HEK293 (cell line): ENCODE measurements around the gene AKR7A3.

Experiments used
- CTCF ChIA-PET: fragments of 350-600 bp; formaldehyde crosslinking; extraction: SDS; loops from one replicate; lab custom pipeline; 2021; ENCODE audit warnings: antibody characterized with exemption; lab: Yijun Ruan, JAX
- POLR2A ChIA-PET: fragments of 300-600 bp; formaldehyde crosslinking; extraction: SDS; loops from one replicate; lab custom pipeline; 2020; ENCODE audit warnings: antibody characterized with exemption, inconsistent platforms; lab: Yijun Ruan, JAX
- H3K27ac ChIP-seq: fragments of 200-500 bp; sonication (Bioruptor generic); 2 replicates; pipeline ENCODE4 v1.5.1; 2014; ENCODE audit warnings: low read depth, low read length, control low read depth, inconsistent platforms; ENCODE audit errors: extremely low read depth
- H3K36me3 ChIP-seq, 2 experiments: fragments of 200-500 bp in 1 of 2; sonication (Bioruptor generic) in 1 of 2; 1 replicate in 1 of 2; 2 replicates in 1 of 2; pipeline ENCODE4 v1.5.1; 2014 to 2017; ENCODE audit warnings: inconsistent platforms in 2 of 2, low read length in 2 of 2; ENCODE audit not compliant: control insufficient read depth in 2 of 2, insufficient read depth in 1 of 2
- H3K4me1 ChIP-seq: fragments of 200-500 bp; sonication (Bioruptor generic); 2 replicates; pipeline ENCODE4 v1.5.1; 2014; ENCODE audit warnings: mild to moderate bottlenecking, low read length, inconsistent platforms; ENCODE audit not compliant: control insufficient read depth, insufficient read depth
- H3K4me3 ChIP-seq: 2 replicates; pipeline ENCODE4 v1.5.1; 2011; ENCODE audit warnings: low read depth, mild to moderate bottlenecking, control low read depth, low read length, moderate library complexity
- H3K9me3 ChIP-seq: fragments of 200-500 bp; sonication (Bioruptor generic); 2 replicates; pipeline ENCODE4 v1.5.1; 2014; ENCODE audit warnings: low read depth, low read length, inconsistent platforms; ENCODE audit not compliant: control insufficient read depth, insufficient read depth
- BCL11A ChIP-seq: fragments of 450-650 bp; formaldehyde crosslinking; IDR thresholded peaks from 2 replicates; pipeline ENCODE4 v1.5.1; 2016; ENCODE audit warnings: low read depth, missing biosample characterization, missing genetic modification characterization
- KLF10 ChIP-seq: fragments of 450-650 bp; IDR thresholded peaks from 2 replicates; pipeline ENCODE4 v1.5.1; 2018; ENCODE audit warnings: missing biosample characterization, mild to moderate bottlenecking, missing genetic modification characterization
- REPIN1 ChIP-seq: fragments of 450-650 bp; formaldehyde crosslinking; IDR thresholded peaks from 2 replicates; pipeline ENCODE4 v1.5.1; 2017; ENCODE audit warnings: missing biosample characterization, missing genetic modification characterization, low read depth
- SCRT2 ChIP-seq: fragments of 450-650 bp; formaldehyde crosslinking; IDR thresholded peaks from 2 replicates; pipeline ENCODE4 v1.5.1; 2016; ENCODE audit warnings: missing biosample characterization, missing genetic modification characterization
- YY1 ChIP-seq: fragments of 450-650 bp; formaldehyde crosslinking; IDR thresholded peaks from 2 replicates; pipeline ENCODE4 v1.5.1; 2018; ENCODE audit warnings: missing biosample characterization, missing genetic modification characterization
- ZBTB48 ChIP-seq: fragments of 450-650 bp; formaldehyde crosslinking; IDR thresholded peaks from 2 replicates; pipeline ENCODE4 v1.5.1; 2016; ENCODE audit warnings: missing biosample characterization, missing genetic modification characterization
- ZFP41 ChIP-seq: fragments of 450-650 bp; formaldehyde crosslinking; IDR thresholded peaks from 2 replicates; pipeline ENCODE4 v1.5.1; 2016; ENCODE audit warnings: missing biosample characterization, missing genetic modification characterization, borderline replicate concordance
- ZNF155 ChIP-seq: fragments of 450-650 bp; formaldehyde crosslinking; IDR thresholded peaks from 2 replicates; pipeline ENCODE4 v1.5.1; 2016; ENCODE audit warnings: missing biosample characterization, missing genetic modification characterization
- ZNF223 ChIP-seq: fragments of 450-650 bp; formaldehyde crosslinking; IDR thresholded peaks from 2 replicates; pipeline ENCODE4 v1.5.1; 2016; ENCODE audit warnings: missing biosample characterization, missing genetic modification characterization
- ZNF239 ChIP-seq: fragments of 450-650 bp; formaldehyde crosslinking; IDR thresholded peaks from 2 replicates; pipeline ENCODE4 v1.5.1; 2016; ENCODE audit warnings: missing biosample characterization, missing genetic modification characterization
- ZNF266 ChIP-seq: fragments of 450-650 bp; formaldehyde crosslinking; IDR thresholded peaks from 2 replicates; pipeline ENCODE4 v1.5.1; 2016; ENCODE audit warnings: missing biosample characterization, missing genetic modification characterization, low read depth
- ZNF350 ChIP-seq: fragments of 450-650 bp; formaldehyde crosslinking; IDR thresholded peaks from 2 replicates; pipeline ENCODE4 v1.5.0; 2017; ENCODE audit warnings: missing biosample characterization, mild to moderate bottlenecking, missing genetic modification characterization
- ZNF48 ChIP-seq: fragments of 450-650 bp; formaldehyde crosslinking; IDR thresholded peaks from 2 replicates; pipeline ENCODE4 v1.5.1; 2016; ENCODE audit warnings: missing biosample characterization, missing genetic modification characterization
- ZNF513 ChIP-seq: fragments of 450-650 bp; IDR thresholded peaks from 2 replicates; pipeline ENCODE4 v1.5.1; 2018; ENCODE audit warnings: missing biosample characterization, missing genetic modification characterization
- ZNF521 ChIP-seq: fragments of 450-650 bp; formaldehyde crosslinking; IDR thresholded peaks from 2 replicates; pipeline ENCODE4 v1.5.1; 2017; ENCODE audit warnings: missing biosample characterization, mild to moderate bottlenecking, missing genetic modification characterization
- ZNF529 ChIP-seq: fragments of 450-650 bp; formaldehyde crosslinking; IDR thresholded peaks from 2 replicates; pipeline ENCODE4 v1.5.1; 2017; ENCODE audit warnings: missing genetic modification characterization, missing biosample characterization; ENCODE audit not compliant: insufficient replicate concordance
- ZNF610 ChIP-seq: fragments of 450-650 bp; formaldehyde crosslinking; IDR thresholded peaks from 2 replicates; pipeline ENCODE4 v1.5.1; 2016; ENCODE audit warnings: missing biosample characterization, missing genetic modification characterization, borderline replicate concordance
- ZNF621 ChIP-seq: fragments of 450-650 bp; formaldehyde crosslinking; IDR thresholded peaks from 2 replicates; pipeline ENCODE4 v1.5.1; 2017; ENCODE audit warnings: missing biosample characterization, missing genetic modification characterization
- ZNF639 ChIP-seq: fragments of 450-650 bp; formaldehyde crosslinking; IDR thresholded peaks from 2 replicates; pipeline ENCODE4 v1.5.1; 2016; ENCODE audit warnings: missing biosample characterization, missing genetic modification characterization
- ZNF677 ChIP-seq: fragments of 450-650 bp; IDR thresholded peaks from 2 replicates; pipeline ENCODE4 v1.5.0; 2018; ENCODE audit warnings: missing biosample characterization, mild to moderate bottlenecking, missing genetic modification characterization, moderate library complexity
- ZNF747 ChIP-seq: fragments of 450-650 bp; formaldehyde crosslinking; IDR thresholded peaks from 2 replicates; pipeline ENCODE4 v1.5.1; 2016; ENCODE audit warnings: missing biosample characterization, missing genetic modification characterization
- ZNF792 ChIP-seq: fragments of 450-650 bp; formaldehyde crosslinking; IDR thresholded peaks from 2 replicates; pipeline ENCODE4 v1.5.1; 2016; ENCODE audit warnings: missing biosample characterization, missing genetic modification characterization
- ZNF843 ChIP-seq: fragments of 450-650 bp; formaldehyde crosslinking; IDR thresholded peaks from 2 replicates; pipeline ENCODE4 v1.5.1; 2016; ENCODE audit warnings: missing biosample characterization, missing genetic modification characterization
- ZSCAN4 ChIP-seq: fragments of 450-650 bp; formaldehyde crosslinking; IDR thresholded peaks from 2 replicates; pipeline ENCODE4 v1.5.1; 2017; ENCODE audit warnings: missing biosample characterization, missing genetic modification characterization
- TF ChIP-seq, protein P1 (sequence below): fragments of 450-650 bp; formaldehyde crosslinking; IDR thresholded peaks from 2 replicates; pipeline ENCODE4 v1.5.1; 2016; ENCODE audit warnings: missing biosample characterization, missing genetic modification characterization
- TF ChIP-seq, protein P2 (sequence below): fragments of 450-650 bp; formaldehyde crosslinking; IDR thresholded peaks from 2 replicates; pipeline ENCODE4 v1.5.1; 2016; ENCODE audit warnings: missing biosample characterization, missing genetic modification characterization, borderline replicate concordance

The AKR7A3 gene

GRCh38 chr1:19262744-19263143, 25.8 kb downstream of the AKR7A3 start:
- ChIA-PET POLR2A (no interaction called here), CTCF (interaction anchor here (0.5 to 1.3 kb wide), 4 partner anchors 11 to 665 kb away, joined by 3 to 4 read pairs (median 4); partner anchors contain the start of genes AKR7A2 and SLC66A1)
- Histone ChIP-seq H3K4me3 (no peak overlapping the region), H3K4me1 (no peaks in the 10 kb centered on the region), H3K9me3 (no peaks in the 10 kb centered on the region), H3K27ac (no peak overlapping the region), H3K36me3 (peaks cover 6 to 47% of the 10 kb centered on the region in 2 experiments; a peak in 2 of 3 replicates)
- TF ChIP-seq ZNF266 (tag by site-specific recombination): no peak
- TF ChIP-seq, protein P1, sequence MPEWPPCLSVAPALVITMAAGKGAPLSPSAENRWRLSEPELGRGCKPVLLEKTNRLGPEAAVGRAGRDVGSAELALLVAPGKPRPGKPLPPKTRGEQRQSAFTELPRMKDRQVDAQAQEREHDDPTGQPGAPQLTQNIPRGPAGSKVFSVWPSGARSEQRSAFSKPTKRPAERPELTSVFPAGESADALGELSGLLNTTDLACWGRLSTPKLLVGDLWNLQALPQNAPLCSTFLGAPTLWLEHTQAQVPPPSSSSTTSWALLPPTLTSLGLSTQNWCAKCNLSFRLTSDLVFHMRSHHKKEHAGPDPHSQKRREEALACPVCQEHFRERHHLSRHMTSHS (tag by site-specific recombination): no peak
- TF ChIP-seq ZNF677 (tag by site-specific recombination): no peak
- no peak for TF ChIP-seq REPIN1 (tag by site-specific recombination)
- TF ChIP-seq ZNF747 (tag by site-specific recombination): no peak
- TF ChIP-seq ZNF155 (tag by site-specific recombination): no peak
- TF ChIP-seq ZNF513: no peak
- no peak for TF ChIP-seq ZNF610 (tag by site-specific recombination)
- TF ChIP-seq ZNF621 (tag by site-specific recombination): no peak
- no peak for TF ChIP-seq SCRT2 (tag by site-specific recombination)
- no peak for TF ChIP-seq ZNF792 (tag by site-specific recombination)

- H3K4me1 ChIP-seq: no peaks in the 10 kb centered on the region
- H3K9me3 ChIP-seq: no peaks in the 10 kb centered on the region
- TF ChIP-seq ZSCAN4 (no peak), ZNF48 (tag by site-specific recombination) (no peak), ZBTB48 (tag by site-specific recombination) (no peak), ZNF792 (tag by site-specific recombination) (no peak), ZFP41 (tag by site-specific recombination) (no peak), ZNF350 (tag by site-specific recombination) (no peak), ZNF521 (no peak), YY1 (tag by site-specific recombination) (no peak), ZNF677 (tag by site-specific recombination) (no peak), ZNF843 (tag by site-specific recombination) (no peak), ZNF529 (tag by site-specific recombination) (no peak), ZNF639 (tag by site-specific recombination) (no peak), ZNF223 (tag by site-specific recombination) (no peak), ZNF239 (tag by site-specific recombination) (no peak), KLF10 (no peak), BCL11A (tag by site-specific recombination) (no peak)
- TF ChIP-seq, protein P2, sequence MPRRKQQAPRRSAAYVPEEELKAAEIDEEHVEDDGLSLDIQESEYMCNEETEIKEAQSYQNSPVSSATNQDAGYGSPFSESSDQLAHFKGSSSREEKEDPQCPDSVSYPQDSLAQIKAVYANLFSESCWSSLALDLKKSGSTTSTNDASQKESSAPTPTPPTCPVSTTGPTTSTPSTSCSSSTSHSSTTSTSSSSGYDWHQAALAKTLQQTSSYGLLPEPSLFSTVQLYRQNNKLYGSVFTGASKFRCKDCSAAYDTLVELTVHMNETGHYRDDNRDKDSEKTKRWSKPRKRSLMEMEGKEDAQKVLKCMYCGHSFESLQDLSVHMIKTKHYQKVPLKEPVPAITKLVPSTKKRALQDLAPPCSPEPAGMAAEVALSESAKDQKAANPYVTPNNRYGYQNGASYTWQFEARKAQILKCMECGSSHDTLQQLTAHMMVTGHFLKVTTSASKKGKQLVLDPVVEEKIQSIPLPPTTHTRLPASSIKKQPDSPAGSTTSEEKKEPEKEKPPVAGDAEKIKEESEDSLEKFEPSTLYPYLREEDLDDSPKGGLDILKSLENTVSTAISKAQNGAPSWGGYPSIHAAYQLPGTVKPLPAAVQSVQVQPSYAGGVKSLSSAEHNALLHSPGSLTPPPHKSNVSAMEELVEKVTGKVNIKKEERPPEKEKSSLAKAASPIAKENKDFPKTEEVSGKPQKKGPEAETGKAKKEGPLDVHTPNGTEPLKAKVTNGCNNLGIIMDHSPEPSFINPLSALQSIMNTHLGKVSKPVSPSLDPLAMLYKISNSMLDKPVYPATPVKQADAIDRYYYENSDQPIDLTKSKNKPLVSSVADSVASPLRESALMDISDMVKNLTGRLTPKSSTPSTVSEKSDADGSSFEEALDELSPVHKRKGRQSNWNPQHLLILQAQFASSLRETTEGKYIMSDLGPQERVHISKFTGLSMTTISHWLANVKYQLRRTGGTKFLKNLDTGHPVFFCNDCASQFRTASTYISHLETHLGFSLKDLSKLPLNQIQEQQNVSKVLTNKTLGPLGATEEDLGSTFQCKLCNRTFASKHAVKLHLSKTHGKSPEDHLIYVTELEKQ (tag by site-specific recombination): no peak
- no peak overlapping the region for H3K27ac ChIP-seq
- peaks cover 6 to 53% of the 10 kb centered on the region in 2 experiments; a peak in 2 of 3 replicates for H3K36me3 ChIP-seq
- no peak overlapping the region for H3K4me3 ChIP-seq
- CTCF ChIA-PET: no interaction called here
- POLR2A ChIA-PET: no interaction called here
Observed at GRCh38 chr1:19262047-19262446, 26.5 kb downstream of the AKR7A3 start.
